GM12878 (cell line): ENCODE data around the gene GAL3ST2. TPM values are rescaled to one million over a fixed set of nuclear protein-coding genes. Genes with fewer than 3 reads are reported as not detected.

Experiments used
- ATAC-seq: fragments of 200-7000 bp; cut with Tn5 transposase; 3 replicates; pipeline ENCODE4 v1.9.1; 2020; ENCODE audit warnings: mild to moderate bottlenecking, moderate library complexity
- BruUV-seq: library from RNA; stranded (reverse); fragments of 400-500 nt; replicated peaks from 2 replicates; lab custom pipeline; 2021; lab: Mats Ljungman, UMichigan
- CTCF ChIA-PET: fragments of 300-600 bp; sonication (Branson Sonifier 250); formaldehyde crosslinking; extraction: SDS; loops from one replicate; lab custom pipeline; 2021; ENCODE audit warnings: inconsistent platforms; lab: Yijun Ruan, JAX
- POLR2A ChIA-PET: fragments of 350-600 bp; formaldehyde crosslinking; extraction: SDS; loops from one replicate; lab custom pipeline; 2021; ENCODE audit warnings: inconsistent platforms; lab: Charles Lee
- RAD21 ChIA-PET: fragments of 300-600 bp; sonication (Branson Sonifier 250); formaldehyde crosslinking; loops from one replicate; lab custom pipeline; 2023; ENCODE audit warnings: antibody characterized with exemption; ENCODE audit not compliant: unreplicated experiment; lab: Charles Lee
- SMC1A ChIA-PET: fragments of 300-600 bp; sonication (Branson Sonifier 250); formaldehyde crosslinking; loops from one replicate; lab custom pipeline; 2023; ENCODE audit not compliant: unreplicated experiment, uncharacterized antibody; lab: Charles Lee
- DNase-seq: peaks from one replicate; pipeline ENCODE4 v3.0.0-alpha.2; 2011; ENCODE audit warnings: low read depth, low spot score
- FAIRE-seq: peaks from 3 replicates; lab custom pipeline; 2011; peaks lifted over from hg19 to GRCh38; lab: Jason Lieb, UNC
- H2AFZ ChIP-seq: 2 replicates; pipeline ENCODE4 v1.6.0; 2011; ENCODE audit warnings: low read depth, low read length, control low read depth; ENCODE audit not compliant: control insufficient read depth
- H3K27ac ChIP-seq: 2 replicates; pipeline ENCODE4 v1.5.1; 2011; ENCODE audit warnings: control low read depth; ENCODE audit not compliant: control insufficient read depth, insufficient read depth
- H3K27me3 ChIP-seq, 2 experiments: replicated peaks in 1 of 2; 2 replicates each; pipeline versions ENCODE4 v1.6.0 to v1.6.1; 2011; ENCODE audit warnings: low read length in 1 of 2; ENCODE audit not compliant: control insufficient read depth in 2 of 2, insufficient read depth in 2 of 2
- H3K36me3 ChIP-seq, 2 experiments: 2 replicates each; pipeline ENCODE4 v1.5.1; 2011; ENCODE audit warnings: low read length in 1 of 2; ENCODE audit not compliant: control insufficient read depth in 2 of 2, insufficient read depth in 2 of 2
- H3K4me1 ChIP-seq: 2 replicates; pipeline ENCODE4 v1.6.1; 2011; ENCODE audit warnings: mild to moderate bottlenecking, low read length, moderate library complexity, mixed read lengths; ENCODE audit not compliant: control insufficient read depth, insufficient read depth
- H3K4me2 ChIP-seq: 2 replicates; pipeline ENCODE4 v1.6.0; 2011; ENCODE audit warnings: control low read depth; ENCODE audit not compliant: control insufficient read depth, insufficient read depth
- H3K4me3 ChIP-seq: fragments of 200-600 bp; sonication (generic); 2 replicates; pipeline ENCODE4 v1.5.1; 2016
- H3K79me2 ChIP-seq: 2 replicates; pipeline ENCODE4 v1.6.0; 2011; ENCODE audit warnings: low read length; ENCODE audit not compliant: control insufficient read depth, insufficient read depth
- H3K9ac ChIP-seq: 2 replicates; pipeline ENCODE4 v1.8.0; 2011; ENCODE audit warnings: low read length, control low read depth, mixed read lengths; ENCODE audit not compliant: control insufficient read depth, insufficient read depth
- H3K9me3 ChIP-seq: replicated peaks from 3 replicates; pipeline ENCODE4 v1.5.1; 2011; ENCODE audit warnings: mild to moderate bottlenecking, low read length; ENCODE audit not compliant: control insufficient read depth, insufficient read depth
- H4K20me1 ChIP-seq: 2 replicates; pipeline ENCODE4 v1.6.0; 2011; ENCODE audit not compliant: control insufficient read depth, insufficient read depth
- ASH2L ChIP-seq: fragments of 300-600, 200-600 bp; sonication (generic); IDR thresholded peaks from 2 replicates; pipeline ENCODE4 v1.6.1; 2017; ENCODE audit warnings: low read depth, mild to moderate bottlenecking, borderline replicate concordance
- ETV6 ChIP-seq, 2 experiments: fragments of 450-650 bp in 1 of 2; IDR thresholded peaks in 1 of 2; conservative IDR thresholded peaks in 1 of 2; 2 replicates each; pipeline ENCODE4 v1.6.1; 2014; ENCODE audit warnings: antibody characterized with exemption in 1 of 2, borderline replicate concordance in 1 of 2, low read depth in 1 of 2, mild to moderate bottlenecking in 1 of 2, moderate library complexity in 1 of 2
- IKZF2 ChIP-seq, 2 experiments: fragments of 450-650 bp; IDR thresholded peaks; 2 replicates each; pipeline ENCODE4 v1.6.1; 2017; ENCODE audit warnings: mild to moderate bottlenecking in 2 of 2, moderate library complexity in 2 of 2
- KLF5 ChIP-seq: fragments of 450-650 bp; IDR thresholded peaks from 2 replicates; pipeline ENCODE4 v1.6.1; 2014; ENCODE audit warnings: mild to moderate bottlenecking; ENCODE audit not compliant: partially characterized antibody
- PML ChIP-seq: IDR thresholded peaks from 2 replicates; pipeline ENCODE4 v1.6.1; 2012; ENCODE audit warnings: low read length, inconsistent platforms
- RAD51 ChIP-seq: fragments of 450-650 bp; IDR thresholded peaks from 2 replicates; pipeline ENCODE4 v1.6.1; 2016; ENCODE audit warnings: moderate library complexity, mild to moderate bottlenecking, inconsistent platforms
- SMAD1 ChIP-seq: fragments of 450-650 bp; IDR thresholded peaks from 2 replicates; pipeline ENCODE4 v1.6.1; 2018; ENCODE audit warnings: mild to moderate bottlenecking, low read depth; ENCODE audit not compliant: partially characterized antibody
- SP1 ChIP-seq: IDR thresholded peaks from one replicate; pipeline ENCODE4 v1.6.1; 2011; ENCODE audit warnings: low read depth, low read length
- SREBF1 ChIP-seq: IDR thresholded peaks from 2 replicates; pipeline ENCODE4 v1.6.1; 2012; ENCODE audit warnings: mild to moderate bottlenecking, low read length
- SUZ12 ChIP-seq: fragments of 200-600 bp; sonication (generic); IDR thresholded peaks from one replicate; pipeline ENCODE4 v1.6.1; 2018; ENCODE audit warnings: antibody characterized with exemption, mild to moderate bottlenecking; ENCODE audit not compliant: unreplicated experiment
- YBX1 ChIP-seq: fragments of 450-650 bp; IDR thresholded peaks from 2 replicates; pipeline ENCODE4 v1.6.1; 2016; ENCODE audit warnings: antibody characterized with exemption
- WGBS: methylation state at CpG from one replicate; pipeline ENCODE4 v1.1.6; 2016; ENCODE audit warnings: low lambda C conversion rate; ENCODE audit not compliant: insufficient replicate concordance, insufficient coverage; ENCODE audit errors: missing lambda C conversion rate; 5-methylcytosine and 5-hydroxymethylcytosine counted together
- in situ Hi-C: fragments of 300-500 bp; cut with MboI; formaldehyde crosslinking; loops from 9 replicates; pipeline ENCODE4 v1.14.3; 2018; ENCODE audit warnings: mixed read lengths
- intact Hi-C: fragments of 100-400 bp; cut with micrococcal nuclease; formaldehyde crosslinking; loops from one replicate; pipeline ENCODE4 v1.14.2; 2022; ENCODE audit not compliant: unreplicated experiment
- polyA plus RNA-seq, 11 experiments: library from polyadenylated mRNA; depleted of rRNA in 4 of 11; unstranded in 6 of 11; stranded (reverse) in 5 of 11; fragments of >200 nt; fragmentation: Nextera tagmentation in 4 of 11; fragmentation: Illumina TruSeq in 1 of 11; extraction: Ambion mirVana in 4 of 11; extraction: Trizol in 1 of 11; gene quantifications; 1 replicate in 1 of 11; 2 replicates in 10 of 11; pipeline versions ENCODE4 v1.2.1 to v1.2.3, GENCODE V29; 2011 to 2016; ENCODE audit warnings: inconsistent platforms in 2 of 11, missing spikeins in 2 of 11, low read depth in 1 of 11
- total RNA-seq, 4 experiments: library from RNA; depleted of rRNA in 3 of 4; stranded (reverse); fragments of >200 nt in 3 of 4; fragmentation: Illumina TruSeq in 1 of 4; extraction: Trizol in 1 of 4; gene quantifications; 2 replicates each; pipeline versions ENCODE4 v1.2.1 to v1.2.3, GENCODE V29; 2013 to 2021
- TF ChIP-seq, protein P1 (sequence below): fragments of 450-650 bp; IDR thresholded peaks from 2 replicates; pipeline ENCODE4 v1.6.1; 2017; ENCODE audit warnings: mild to moderate bottlenecking, moderate library complexity
- TF ChIP-seq, protein P2 (sequence below): fragments of 450-650 bp; IDR thresholded peaks from 2 replicates; pipeline ENCODE4 v1.6.1; 2017; ENCODE audit warnings: mild to moderate bottlenecking, low read depth, inconsistent platforms; ENCODE audit not compliant: poor library complexity, severe bottlenecking
- TF ChIP-seq, protein P3 (sequence below): IDR thresholded peaks from 2 replicates; pipeline ENCODE4 v1.6.1; 2011; ENCODE audit warnings: borderline replicate concordance, low read depth, mild to moderate bottlenecking, moderate library complexity, mixed read lengths, low read length; ENCODE audit not compliant: insufficient read depth; ENCODE audit errors: extremely low read length
- TF ChIP-seq, protein P4 (sequence below): fragments of 450-650 bp; conservative IDR thresholded peaks from 2 replicates; pipeline ENCODE4 v1.6.1; 2017; ENCODE audit warnings: mild to moderate bottlenecking, moderate library complexity

Gene GAL3ST2
- total and polyA plus RNA-seq, 10 of the 15 experiments (the other 5 are each of a cell fraction or from before 2014, with no cell fraction given), result 0.09 to 0.36 (median 0.11) TPM; not detected in 7

DNA sequence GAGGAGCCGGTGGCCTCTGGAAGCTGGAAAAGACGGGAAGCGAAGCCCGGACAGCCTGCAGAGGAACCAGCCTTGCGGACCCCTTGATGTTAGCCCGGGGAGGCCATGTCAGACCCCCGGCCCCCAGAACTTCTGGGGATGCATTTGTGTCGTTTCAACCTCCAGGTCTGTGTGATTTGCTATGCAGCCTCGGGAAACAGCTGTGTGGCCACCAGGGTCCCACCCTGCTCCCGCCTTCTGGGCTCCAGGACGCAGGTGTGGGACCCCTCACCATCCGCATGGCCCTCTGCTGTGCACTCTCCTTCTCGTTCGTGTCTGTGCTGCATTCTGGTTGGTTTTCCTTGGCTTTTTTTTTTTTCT lies 45.6 kb downstream of the GAL3ST2 start:
- no peaks in the 10 kb centered on the region for H3K79me2 ChIP-seq
- FAIRE-seq (no peak), DNase-seq (no peak), ATAC-seq (no peak)
- CTCF ChIA-PET, result no interaction called here
- intact Hi-C loops (no loop called here), in situ Hi-C loops (no loop called here)
- POLR2A ChIA-PET, result no interaction called here
- TF ChIP-seq PML, result no peak
- TF ChIP-seq SUZ12, result no peak
- TF ChIP-seq YBX1, result no peak
- no peak for TF ChIP-seq SREBF1
- no peak for TF ChIP-seq IKZF2 (IDR thresholded peaks at IDR 0.05)
- TF ChIP-seq, protein P1, sequence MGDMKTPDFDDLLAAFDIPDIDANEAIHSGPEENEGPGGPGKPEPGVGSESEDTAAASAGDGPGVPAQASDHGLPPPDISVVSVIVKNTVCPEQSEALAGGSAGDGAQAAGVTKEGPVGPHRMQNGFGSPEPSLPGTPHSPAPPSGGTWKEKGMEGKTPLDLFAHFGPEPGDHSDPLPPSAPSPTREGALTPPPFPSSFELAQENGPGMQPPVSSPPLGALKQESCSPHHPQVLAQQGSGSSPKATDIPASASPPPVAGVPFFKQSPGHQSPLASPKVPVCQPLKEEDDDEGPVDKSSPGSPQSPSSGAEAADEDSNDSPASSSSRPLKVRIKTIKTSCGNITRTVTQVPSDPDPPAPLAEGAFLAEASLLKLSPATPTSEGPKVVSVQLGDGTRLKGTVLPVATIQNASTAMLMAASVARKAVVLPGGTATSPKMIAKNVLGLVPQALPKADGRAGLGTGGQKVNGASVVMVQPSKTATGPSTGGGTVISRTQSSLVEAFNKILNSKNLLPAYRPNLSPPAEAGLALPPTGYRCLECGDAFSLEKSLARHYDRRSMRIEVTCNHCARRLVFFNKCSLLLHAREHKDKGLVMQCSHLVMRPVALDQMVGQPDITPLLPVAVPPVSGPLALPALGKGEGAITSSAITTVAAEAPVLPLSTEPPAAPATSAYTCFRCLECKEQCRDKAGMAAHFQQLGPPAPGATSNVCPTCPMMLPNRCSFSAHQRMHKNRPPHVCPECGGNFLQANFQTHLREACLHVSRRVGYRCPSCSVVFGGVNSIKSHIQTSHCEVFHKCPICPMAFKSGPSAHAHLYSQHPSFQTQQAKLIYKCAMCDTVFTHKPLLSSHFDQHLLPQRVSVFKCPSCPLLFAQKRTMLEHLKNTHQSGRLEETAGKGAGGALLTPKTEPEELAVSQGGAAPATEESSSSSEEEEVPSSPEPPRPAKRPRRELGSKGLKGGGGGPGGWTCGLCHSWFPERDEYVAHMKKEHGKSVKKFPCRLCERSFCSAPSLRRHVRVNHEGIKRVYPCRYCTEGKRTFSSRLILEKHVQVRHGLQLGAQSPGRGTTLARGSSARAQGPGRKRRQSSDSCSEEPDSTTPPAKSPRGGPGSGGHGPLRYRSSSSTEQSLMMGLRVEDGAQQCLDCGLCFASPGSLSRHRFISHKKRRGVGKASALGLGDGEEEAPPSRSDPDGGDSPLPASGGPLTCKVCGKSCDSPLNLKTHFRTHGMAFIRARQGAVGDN, result no peak
- TF ChIP-seq, protein P2, sequence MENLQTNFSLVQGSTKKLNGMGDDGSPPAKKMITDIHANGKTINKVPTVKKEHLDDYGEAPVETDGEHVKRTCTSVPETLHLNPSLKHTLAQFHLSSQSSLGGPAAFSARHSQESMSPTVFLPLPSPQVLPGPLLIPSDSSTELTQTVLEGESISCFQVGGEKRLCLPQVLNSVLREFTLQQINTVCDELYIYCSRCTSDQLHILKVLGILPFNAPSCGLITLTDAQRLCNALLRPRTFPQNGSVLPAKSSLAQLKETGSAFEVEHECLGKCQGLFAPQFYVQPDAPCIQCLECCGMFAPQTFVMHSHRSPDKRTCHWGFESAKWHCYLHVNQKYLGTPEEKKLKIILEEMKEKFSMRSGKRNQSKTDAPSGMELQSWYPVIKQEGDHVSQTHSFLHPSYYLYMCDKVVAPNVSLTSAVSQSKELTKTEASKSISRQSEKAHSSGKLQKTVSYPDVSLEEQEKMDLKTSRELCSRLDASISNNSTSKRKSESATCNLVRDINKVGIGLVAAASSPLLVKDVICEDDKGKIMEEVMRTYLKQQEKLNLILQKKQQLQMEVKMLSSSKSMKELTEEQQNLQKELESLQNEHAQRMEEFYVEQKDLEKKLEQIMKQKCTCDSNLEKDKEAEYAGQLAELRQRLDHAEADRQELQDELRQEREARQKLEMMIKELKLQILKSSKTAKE, result no peak
- TF ChIP-seq RAD51, result no peak
- TF ChIP-seq KLF5, result no peak
- TF ChIP-seq, protein P3, sequence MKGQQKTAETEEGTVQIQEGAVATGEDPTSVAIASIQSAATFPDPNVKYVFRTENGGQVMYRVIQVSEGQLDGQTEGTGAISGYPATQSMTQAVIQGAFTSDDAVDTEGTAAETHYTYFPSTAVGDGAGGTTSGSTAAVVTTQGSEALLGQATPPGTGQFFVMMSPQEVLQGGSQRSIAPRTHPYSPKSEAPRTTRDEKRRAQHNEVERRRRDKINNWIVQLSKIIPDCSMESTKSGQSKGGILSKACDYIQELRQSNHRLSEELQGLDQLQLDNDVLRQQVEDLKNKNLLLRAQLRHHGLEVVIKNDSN, result no peak
- TF ChIP-seq SP1, result no peak
- TF ChIP-seq ETV6 (conservative IDR thresholded peaks at IDR 0.05 in 1 of 2, IDR thresholded peaks at IDR 0.05 in 1 of 2; ENCODE audit: borderline replicate concordance in 1 of 2, low read depth in 1 of 2), result no peak
- TF ChIP-seq, protein P4, sequence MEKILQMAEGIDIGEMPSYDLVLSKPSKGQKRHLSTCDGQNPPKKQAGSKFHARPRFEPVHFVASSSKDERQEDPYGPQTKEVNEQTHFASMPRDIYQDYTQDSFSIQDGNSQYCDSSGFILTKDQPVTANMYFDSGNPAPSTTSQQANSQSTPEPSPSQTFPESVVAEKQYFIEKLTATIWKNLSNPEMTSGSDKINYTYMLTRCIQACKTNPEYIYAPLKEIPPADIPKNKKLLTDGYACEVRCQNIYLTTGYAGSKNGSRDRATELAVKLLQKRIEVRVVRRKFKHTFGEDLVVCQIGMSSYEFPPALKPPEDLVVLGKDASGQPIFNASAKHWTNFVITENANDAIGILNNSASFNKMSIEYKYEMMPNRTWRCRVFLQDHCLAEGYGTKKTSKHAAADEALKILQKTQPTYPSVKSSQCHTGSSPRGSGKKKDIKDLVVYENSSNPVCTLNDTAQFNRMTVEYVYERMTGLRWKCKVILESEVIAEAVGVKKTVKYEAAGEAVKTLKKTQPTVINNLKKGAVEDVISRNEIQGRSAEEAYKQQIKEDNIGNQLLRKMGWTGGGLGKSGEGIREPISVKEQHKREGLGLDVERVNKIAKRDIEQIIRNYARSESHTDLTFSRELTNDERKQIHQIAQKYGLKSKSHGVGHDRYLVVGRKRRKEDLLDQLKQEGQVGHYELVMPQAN, result no peak
- TF ChIP-seq SMAD1, result no peak
- no peak for TF ChIP-seq ASH2L
- no peaks in the 10 kb centered on the region for H3K36me3 ChIP-seq
- BruUV-seq, result no TSS peak
- SMC1A ChIA-PET, result no interaction called here
- H3K4me3 ChIP-seq, result no peak overlapping the region
- H3K9ac ChIP-seq, result no peak overlapping the region
- H3K27ac ChIP-seq, result no peak overlapping the region
- H3K9me3 ChIP-seq, result peaks cover 7% of the 10 kb centered on the region
- no peak overlapping the region for H2AFZ ChIP-seq
- 29% methylated on average over 14 of the region's 14 CpGs for WGBS
- RAD21 ChIA-PET, result no interaction called here
- H3K4me2 ChIP-seq, result no peak overlapping the region
- H3K4me1 ChIP-seq, result no peaks in the 10 kb centered on the region; the same call in 1 of the 2 replicates
- H4K20me1 ChIP-seq, result no peaks in the 10 kb centered on the region
- no peaks in the 10 kb centered on the region for H3K27me3 ChIP-seq
